HG03039 (cell line): ENCODE data around the gene RBPJ.

Experiments used
- ATAC-seq: cut with Tn5 transposase; IDR thresholded peaks from one replicate; pipeline ENCODE4 v1.9.1; 2021; ENCODE audit warnings: mild to moderate bottlenecking, moderate library complexity; ENCODE audit not compliant: unreplicated experiment

The RBPJ gene

GRCh38 chr4:26412381-26413372 is 91.9 kb downstream of the RBPJ start:
- ATAC-seq = no peak

DNA sequence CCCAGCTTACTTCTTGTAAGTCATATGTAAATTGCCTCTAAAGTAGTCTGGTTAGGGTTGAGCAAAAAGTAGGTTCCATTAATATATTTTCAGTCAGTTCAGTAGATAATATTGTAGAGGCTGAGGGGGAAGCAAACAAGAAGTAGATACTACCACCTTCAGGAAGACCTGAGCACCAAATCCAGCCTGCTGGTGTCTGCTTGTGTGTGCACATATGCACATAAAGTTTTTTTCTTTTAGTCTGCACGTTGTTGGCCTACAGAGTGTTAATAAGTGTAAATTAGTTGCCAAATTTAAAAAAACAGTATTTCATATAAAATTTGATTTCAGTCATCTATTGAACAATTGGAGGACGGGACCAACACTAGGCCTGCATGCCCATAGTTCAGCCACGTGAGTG is 92.8 kb downstream of the RBPJ start:
- ATAC-seq = no peak

GRCh38 chr4:26418107-26418506 is 97.3 kb downstream of the RBPJ start:
- ATAC-seq = no peak

GRCh38 chr4:26418850-26419249 is 98.0 kb downstream of the RBPJ start:
- ATAC-seq = no peak

DNA sequence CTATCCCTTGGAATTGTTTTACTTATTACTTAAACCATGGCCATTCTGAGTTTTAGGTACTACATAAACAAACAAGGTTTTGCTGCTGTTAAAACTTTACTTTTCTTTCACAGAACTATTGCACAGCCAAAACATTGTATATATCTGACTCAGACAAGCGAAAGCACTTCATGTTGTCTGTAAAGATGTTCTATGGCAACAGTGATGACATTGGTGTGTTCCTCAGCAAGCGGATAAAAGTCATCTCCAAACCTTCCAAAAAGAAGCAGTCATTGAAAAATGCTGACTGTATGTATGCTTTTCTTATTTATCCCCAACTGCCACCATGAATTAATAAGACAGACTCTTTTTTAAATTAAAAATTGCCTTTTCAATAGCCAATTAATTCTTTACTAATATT is 99.6 kb downstream of the RBPJ start:
- ATAC-seq = no peak

DNA sequence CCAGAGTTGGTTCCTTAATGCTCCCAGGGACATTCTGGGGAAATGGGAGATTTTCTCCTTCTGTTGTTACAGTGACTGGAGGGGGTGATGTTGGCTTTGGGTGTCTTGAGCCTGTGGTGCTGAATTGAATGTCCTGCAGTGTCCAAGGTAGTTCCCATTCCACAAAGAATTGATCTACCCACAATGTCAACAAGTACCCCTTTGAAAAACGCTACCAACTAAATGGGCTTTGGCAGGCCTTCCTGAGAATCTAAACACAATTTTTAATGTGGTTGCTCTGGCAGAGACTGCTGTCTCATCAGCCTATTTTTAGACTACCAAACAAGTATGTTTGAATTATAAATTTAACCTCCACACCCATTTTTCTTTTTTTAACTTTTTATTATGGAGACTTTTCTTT is 100.1 kb downstream of the RBPJ start:
- ATAC-seq = no peak

- ATAC-seq = no peak
Measured at GRCh38 chr4:26424153-26424552, 103.3 kb downstream of the RBPJ start.

DNA sequence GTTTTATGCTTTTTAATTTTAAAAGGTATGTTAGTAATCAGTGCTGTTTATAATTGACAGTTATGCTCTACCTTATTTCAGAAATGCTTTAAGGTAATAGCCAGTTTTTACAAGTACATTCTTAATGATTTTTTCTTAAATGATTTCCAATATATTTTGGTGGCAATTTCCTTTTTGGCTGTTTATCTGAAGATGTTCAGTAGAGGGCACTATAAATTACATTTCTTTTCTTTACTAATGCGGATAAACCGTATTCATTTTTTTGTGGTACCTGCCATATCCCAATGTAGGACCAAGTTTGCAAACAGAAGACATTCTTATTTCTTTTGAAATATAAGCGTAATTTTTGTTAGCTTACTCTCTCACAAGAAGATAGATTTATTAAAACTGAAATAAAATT is 104.0 kb downstream of the RBPJ start:
- no peak for ATAC-seq

DNA sequence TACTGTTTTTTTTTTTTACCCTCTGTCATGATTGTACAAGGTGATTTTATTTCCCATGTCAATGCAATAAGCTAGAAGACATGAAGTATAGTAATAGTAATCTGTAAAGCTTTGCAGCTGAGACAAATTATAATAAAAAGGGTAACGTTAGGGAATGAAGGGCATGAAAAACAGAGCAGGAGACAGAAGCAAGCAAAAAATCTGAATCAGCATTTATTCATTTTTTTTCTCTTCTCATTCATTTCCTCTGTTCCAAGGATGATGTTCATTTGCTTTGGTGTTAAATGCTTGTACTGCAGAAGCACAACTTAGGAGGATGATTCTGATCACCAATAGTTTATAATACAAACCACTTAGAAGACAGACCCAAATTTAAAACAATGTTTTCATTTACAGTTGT is 105.1 kb downstream of the RBPJ start:
- ATAC-seq = no peak

- ATAC-seq = no peak
Measured at GRCh38 chr4:26426892-26427291, 106.1 kb downstream of the RBPJ start.

- ATAC-seq = no peak
Measured at GRCh38 chr4:26429910-26430309, 109.1 kb downstream of the RBPJ start.

DNA sequence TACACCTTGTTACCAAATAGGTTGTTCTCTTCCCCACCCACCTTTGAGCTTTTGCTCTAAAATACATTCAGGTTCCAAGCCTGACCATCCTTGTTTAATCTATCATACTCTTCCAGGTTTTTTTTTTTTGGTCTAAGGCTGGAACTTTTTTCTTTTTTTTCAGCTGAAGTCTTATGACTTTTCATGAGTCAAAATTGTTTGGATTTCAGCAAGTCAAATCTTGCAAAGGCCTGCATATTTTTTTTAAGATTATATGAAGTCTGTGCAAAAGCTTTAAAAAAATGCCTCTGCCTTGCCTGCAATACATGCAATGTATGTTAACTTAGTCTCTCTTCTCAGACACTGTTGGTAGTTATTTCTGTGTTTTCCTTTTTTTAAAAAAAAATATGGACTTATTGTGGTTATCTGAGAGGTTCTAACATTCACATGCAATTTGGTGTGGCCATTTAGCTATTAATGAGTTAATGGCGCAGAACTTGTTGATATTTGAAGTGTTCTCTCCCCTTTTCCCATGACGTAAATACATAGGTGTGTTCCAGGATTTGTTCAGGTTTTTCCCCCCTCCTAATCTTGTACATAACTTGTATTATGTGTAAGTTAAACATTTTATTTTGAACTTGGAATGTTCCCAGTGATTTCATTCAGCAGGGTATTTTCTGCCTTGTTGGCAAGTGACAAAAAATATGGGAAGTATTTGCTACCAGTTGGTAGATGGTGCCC is 110.8 kb downstream of the RBPJ start:
- no peak for ATAC-seq

DNA sequence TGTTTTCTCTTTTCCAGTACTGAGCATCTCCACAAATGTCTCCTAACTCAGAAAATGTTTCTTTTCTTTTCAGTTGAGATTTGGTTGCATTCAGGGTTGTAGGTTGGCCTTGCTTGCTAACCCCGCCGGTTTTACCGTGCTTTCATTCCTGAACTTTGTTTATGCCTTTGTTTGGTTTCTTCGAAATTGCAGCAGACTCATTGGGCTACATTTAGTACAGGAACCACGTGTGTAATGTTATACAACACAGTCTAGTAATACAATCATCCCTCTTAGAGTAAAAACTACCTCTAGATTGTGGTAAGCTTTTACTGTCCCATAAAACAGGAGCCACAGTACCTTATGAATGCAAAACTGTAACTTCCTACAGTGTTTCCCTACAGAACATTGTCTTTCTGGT is 111.6 kb downstream of the RBPJ start:
- no peak for ATAC-seq

- no peak for ATAC-seq
Measured at GRCh38 chr4:26433556-26433955, 112.7 kb downstream of the RBPJ start.

- no peak for ATAC-seq
Measured at GRCh38 chr4:26434030-26434639, 113.3 kb downstream of the RBPJ start.

DNA sequence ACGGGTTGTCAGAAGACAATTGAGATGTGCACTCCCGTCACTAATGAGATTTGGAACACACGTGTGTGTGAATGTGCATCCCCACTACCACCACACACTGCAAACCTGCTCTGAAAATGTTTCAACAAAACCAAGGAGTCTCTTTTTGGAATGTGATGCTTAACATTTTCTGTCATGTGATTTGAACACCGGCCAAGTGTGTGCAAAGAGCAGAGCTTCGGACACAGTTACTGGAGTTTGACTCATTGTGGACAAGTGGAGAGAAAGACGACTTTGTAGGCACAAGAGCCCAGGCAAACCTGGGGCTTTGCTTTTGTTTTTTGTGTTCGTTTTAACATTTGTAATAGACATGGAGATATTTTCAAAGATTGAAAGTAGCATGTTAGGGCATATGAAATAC is 120.3 kb downstream of the RBPJ start:
- ATAC-seq = no peak

GRCh38 chr4:26441771-26442170 is 121.0 kb downstream of the RBPJ start:
- ATAC-seq = no peak

GRCh38 chr4:26447378-26447777 is 126.6 kb downstream of the RBPJ start:
- ATAC-seq = no peak

- no peak for ATAC-seq
Measured at GRCh38 chr4:26450418-26450817, 129.6 kb downstream of the RBPJ start.

- ATAC-seq = no peak
Measured at GRCh38 chr4:26451597-26451996, 130.8 kb downstream of the RBPJ start.
